SK-N-SH treated with all-trans-retinoic acid at 6 μM for 48 hours (cell line): Measurements from ENCODE around the gene CCDC150.

ENCODE experiments used
- ATAC-seq: fragments of 200-7000 bp; cut with Tn5 transposase; 3 replicates; pipeline ENCODE4 v1.9.1; 2020; ENCODE audit warnings: mild to moderate bottlenecking, moderate library complexity
- ARNTL ChIP-seq: fragments of 450-650 bp; formaldehyde crosslinking; IDR thresholded peaks from 2 replicates; pipeline ENCODE4 v1.5.0; 2020; ENCODE audit warnings: low read depth, mild to moderate bottlenecking, moderate library complexity, borderline replicate concordance
- BACH2 ChIP-seq: fragments of 250-450 bp; sonication (Bioruptor Pico); IDR thresholded peaks from 2 replicates; pipeline ENCODE4 v1.9.0; 2021; ENCODE audit warnings: mild to moderate bottlenecking, borderline replicate concordance
- CSDC2 ChIP-seq: fragments of 250-450 bp; sonication (Bioruptor Pico); IDR thresholded peaks from 2 replicates; pipeline ENCODE4 v1.5.0; 2020; ENCODE audit warnings: mild to moderate bottlenecking, moderate library complexity
- ESRRG ChIP-seq: fragments of 250-450 bp; sonication (Bioruptor Pico); IDR thresholded peaks from 2 replicates; pipeline ENCODE4 v1.6.1; 2021; ENCODE audit warnings: mild to moderate bottlenecking
- ISL1 ChIP-seq: fragments of 250-450 bp; sonication (Bioruptor Pico); IDR thresholded peaks from 2 replicates; pipeline ENCODE4 v2.1.2; 2022; ENCODE audit warnings: mild to moderate bottlenecking, moderate library complexity
- OSR1 ChIP-seq: fragments of 250-450 bp; sonication (Bioruptor Pico); IDR thresholded peaks from 2 replicates; pipeline ENCODE4 v1.8.0; 2022; ENCODE audit warnings: moderate library complexity, mild to moderate bottlenecking, inconsistent platforms
- PPARA ChIP-seq: fragments of 250-450 bp; sonication (Bioruptor Pico); IDR thresholded peaks from 2 replicates; pipeline ENCODE4 v1.5.0; 2020; ENCODE audit warnings: mild to moderate bottlenecking, borderline replicate concordance
- RARB ChIP-seq: fragments of 250-450 bp; sonication (Bioruptor Pico); IDR thresholded peaks from 2 replicates; pipeline ENCODE4 v1.8.0; 2021; ENCODE audit warnings: mild to moderate bottlenecking, moderate library complexity
- SNAI2 ChIP-seq: fragments of 250-450 bp; sonication (Bioruptor Pico); IDR thresholded peaks from 2 replicates; pipeline ENCODE4 v1.5.0; 2020; ENCODE audit warnings: mild to moderate bottlenecking, moderate library complexity
- TCF4 ChIP-seq: fragments of 250-450 bp; sonication (Bioruptor Pico); IDR thresholded peaks from 2 replicates; pipeline ENCODE4 v1.8.0; 2021; ENCODE audit warnings: mild to moderate bottlenecking, moderate library complexity, borderline replicate concordance
- TOX ChIP-seq: fragments of 250-450 bp; sonication (Bioruptor Pico); IDR thresholded peaks from 2 replicates; pipeline ENCODE4 v1.8.0; 2021; ENCODE audit warnings: mild to moderate bottlenecking, moderate library complexity, borderline replicate concordance
- ZFP3 ChIP-seq: fragments of 250-450 bp; sonication (Bioruptor Pico); IDR thresholded peaks from 2 replicates; pipeline ENCODE4 v1.5.0; 2020; ENCODE audit warnings: mild to moderate bottlenecking, moderate library complexity
- ZFP30 ChIP-seq: fragments of 450-650 bp; formaldehyde crosslinking; IDR thresholded peaks from 2 replicates; pipeline ENCODE4 v1.5.0; 2022; ENCODE audit warnings: mild to moderate bottlenecking, moderate library complexity
- ZNF565 ChIP-seq: fragments of 450-650 bp; formaldehyde crosslinking; conservative IDR thresholded peaks from 2 replicates; pipeline ENCODE4 v1.5.0; 2020; ENCODE audit warnings: low read depth, mild to moderate bottlenecking, moderate library complexity
- ZNF70 ChIP-seq: fragments of 450-650 bp; formaldehyde crosslinking; IDR thresholded peaks from 2 replicates; pipeline ENCODE4 v1.5.0; 2020; ENCODE audit warnings: mild to moderate bottlenecking, moderate library complexity
- ZNF8 ChIP-seq: fragments of 450-650 bp; formaldehyde crosslinking; IDR thresholded peaks from 2 replicates; pipeline ENCODE4 v1.5.0; 2020; ENCODE audit warnings: mild to moderate bottlenecking, moderate library complexity
- TF ChIP-seq, protein P1 (sequence below): fragments of 250-450 bp; sonication (Bioruptor Pico); IDR thresholded peaks from 2 replicates; pipeline ENCODE4 v1.5.1; 2021; ENCODE audit warnings: mild to moderate bottlenecking, moderate library complexity
- TF ChIP-seq, protein P2 (sequence below): fragments of 250-450 bp; sonication (Bioruptor Pico); IDR thresholded peaks from 2 replicates; pipeline ENCODE4 v1.8.0; 2020; ENCODE audit warnings: mild to moderate bottlenecking, moderate library complexity, borderline replicate concordance
- TF ChIP-seq, protein P3 (sequence below): fragments of 250-450 bp; sonication (Bioruptor Pico); IDR thresholded peaks from 2 replicates; pipeline ENCODE4 v1.5.0; 2020; ENCODE audit warnings: mild to moderate bottlenecking, moderate library complexity
- TF ChIP-seq, protein P4 (sequence below): fragments of 250-450 bp; sonication (Bioruptor Pico); IDR thresholded peaks from 2 replicates; pipeline ENCODE4 v1.8.0; 2021; ENCODE audit warnings: low read depth, mild to moderate bottlenecking, moderate library complexity, borderline replicate concordance
- TF ChIP-seq, protein P5 (sequence below): fragments of 250-450 bp; sonication (Bioruptor Pico); IDR thresholded peaks from 2 replicates; pipeline ENCODE4 v1.5.1; 2020; ENCODE audit warnings: low read depth, mild to moderate bottlenecking, moderate library complexity

Gene CCDC150

DNA sequence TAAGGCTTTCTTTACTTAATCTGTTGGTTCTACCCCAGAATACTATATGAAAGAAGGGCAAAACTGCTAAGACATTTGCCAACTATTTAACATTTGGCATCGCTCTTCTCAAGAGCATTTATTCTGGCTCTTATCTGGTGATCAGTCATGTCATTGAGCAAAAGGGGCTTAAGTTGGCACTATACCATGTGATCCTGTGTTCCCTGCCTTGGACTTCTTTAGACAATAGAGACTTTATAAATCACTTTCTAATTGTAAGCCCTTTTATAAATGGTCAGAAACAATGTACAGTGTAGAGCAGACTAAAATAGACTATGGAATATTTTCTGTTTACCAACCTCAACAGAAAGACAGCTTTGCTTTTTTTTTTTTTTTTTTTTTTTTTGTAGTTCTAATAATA lies 107.9 kb downstream of the CCDC150 start:
- ATAC-seq = no peak
- TF ChIP-seq ZFP30 (no peak), ARNTL (CRISPR knock-in tag) (no peak), ZNF565 (CRISPR knock-in tag) (no peak)

DNA sequence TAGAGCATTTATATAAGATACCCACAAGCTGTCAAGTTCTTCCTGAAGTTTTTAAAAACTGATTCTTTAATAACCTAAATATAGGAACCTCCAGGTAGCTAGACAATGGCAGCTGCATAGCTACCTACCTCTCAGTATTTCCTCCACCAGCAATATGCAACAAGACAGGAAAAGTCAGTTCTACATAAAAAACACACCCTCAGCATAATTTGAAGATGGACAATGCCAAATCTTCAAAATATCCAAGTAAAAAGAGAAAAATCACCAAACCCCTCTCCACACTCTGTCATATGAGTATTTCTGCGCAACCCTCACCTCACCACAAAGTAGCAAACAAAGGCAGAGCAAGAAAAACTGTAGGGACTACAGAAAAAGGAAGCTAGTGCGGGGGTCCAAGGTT lies 108.6 kb downstream of the CCDC150 start:
- ATAC-seq = no peak
- TF ChIP-seq, protein P1, sequence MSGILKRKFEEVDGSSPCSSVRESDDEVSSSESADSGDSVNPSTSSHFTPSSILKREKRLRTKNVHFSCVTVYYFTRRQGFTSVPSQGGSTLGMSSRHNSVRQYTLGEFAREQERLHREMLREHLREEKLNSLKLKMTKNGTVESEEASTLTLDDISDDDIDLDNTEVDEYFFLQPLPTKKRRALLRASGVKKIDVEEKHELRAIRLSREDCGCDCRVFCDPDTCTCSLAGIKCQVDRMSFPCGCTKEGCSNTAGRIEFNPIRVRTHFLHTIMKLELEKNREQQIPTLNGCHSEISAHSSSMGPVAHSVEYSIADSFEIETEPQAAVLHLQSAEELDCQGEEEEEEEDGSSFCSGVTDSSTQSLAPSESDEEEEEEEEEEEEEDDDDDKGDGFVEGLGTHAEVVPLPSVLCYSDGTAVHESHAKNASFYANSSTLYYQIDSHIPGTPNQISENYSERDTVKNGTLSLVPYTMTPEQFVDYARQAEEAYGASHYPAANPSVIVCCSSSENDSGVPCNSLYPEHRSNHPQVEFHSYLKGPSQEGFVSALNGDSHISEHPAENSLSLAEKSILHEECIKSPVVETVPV (CRISPR knock-in tag) = no peak
- TF ChIP-seq, protein P2, sequence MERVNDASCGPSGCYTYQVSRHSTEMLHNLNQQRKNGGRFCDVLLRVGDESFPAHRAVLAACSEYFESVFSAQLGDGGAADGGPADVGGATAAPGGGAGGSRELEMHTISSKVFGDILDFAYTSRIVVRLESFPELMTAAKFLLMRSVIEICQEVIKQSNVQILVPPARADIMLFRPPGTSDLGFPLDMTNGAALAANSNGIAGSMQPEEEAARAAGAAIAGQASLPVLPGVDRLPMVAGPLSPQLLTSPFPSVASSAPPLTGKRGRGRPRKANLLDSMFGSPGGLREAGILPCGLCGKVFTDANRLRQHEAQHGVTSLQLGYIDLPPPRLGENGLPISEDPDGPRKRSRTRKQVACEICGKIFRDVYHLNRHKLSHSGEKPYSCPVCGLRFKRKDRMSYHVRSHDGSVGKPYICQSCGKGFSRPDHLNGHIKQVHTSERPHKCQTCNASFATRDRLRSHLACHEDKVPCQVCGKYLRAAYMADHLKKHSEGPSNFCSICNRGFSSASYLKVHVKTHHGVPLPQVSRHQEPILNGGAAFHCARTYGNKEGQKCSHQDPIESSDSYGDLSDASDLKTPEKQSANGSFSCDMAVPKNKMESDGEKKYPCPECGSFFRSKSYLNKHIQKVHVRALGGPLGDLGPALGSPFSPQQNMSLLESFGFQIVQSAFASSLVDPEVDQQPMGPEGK (CRISPR knock-in tag) = no peak
- no peak for TF ChIP-seq ZNF565 (CRISPR knock-in tag)
- no peak for TF ChIP-seq ESRRG
- TF ChIP-seq TOX (CRISPR knock-in tag) = no peak
- TF ChIP-seq ARNTL (CRISPR knock-in tag) = no peak
- no peak for TF ChIP-seq ZNF70 (CRISPR knock-in tag)
- TF ChIP-seq BACH2 (CRISPR knock-in tag) = no peak
- no peak for TF ChIP-seq ZFP30
- no peak for TF ChIP-seq CSDC2
- TF ChIP-seq, protein P3, sequence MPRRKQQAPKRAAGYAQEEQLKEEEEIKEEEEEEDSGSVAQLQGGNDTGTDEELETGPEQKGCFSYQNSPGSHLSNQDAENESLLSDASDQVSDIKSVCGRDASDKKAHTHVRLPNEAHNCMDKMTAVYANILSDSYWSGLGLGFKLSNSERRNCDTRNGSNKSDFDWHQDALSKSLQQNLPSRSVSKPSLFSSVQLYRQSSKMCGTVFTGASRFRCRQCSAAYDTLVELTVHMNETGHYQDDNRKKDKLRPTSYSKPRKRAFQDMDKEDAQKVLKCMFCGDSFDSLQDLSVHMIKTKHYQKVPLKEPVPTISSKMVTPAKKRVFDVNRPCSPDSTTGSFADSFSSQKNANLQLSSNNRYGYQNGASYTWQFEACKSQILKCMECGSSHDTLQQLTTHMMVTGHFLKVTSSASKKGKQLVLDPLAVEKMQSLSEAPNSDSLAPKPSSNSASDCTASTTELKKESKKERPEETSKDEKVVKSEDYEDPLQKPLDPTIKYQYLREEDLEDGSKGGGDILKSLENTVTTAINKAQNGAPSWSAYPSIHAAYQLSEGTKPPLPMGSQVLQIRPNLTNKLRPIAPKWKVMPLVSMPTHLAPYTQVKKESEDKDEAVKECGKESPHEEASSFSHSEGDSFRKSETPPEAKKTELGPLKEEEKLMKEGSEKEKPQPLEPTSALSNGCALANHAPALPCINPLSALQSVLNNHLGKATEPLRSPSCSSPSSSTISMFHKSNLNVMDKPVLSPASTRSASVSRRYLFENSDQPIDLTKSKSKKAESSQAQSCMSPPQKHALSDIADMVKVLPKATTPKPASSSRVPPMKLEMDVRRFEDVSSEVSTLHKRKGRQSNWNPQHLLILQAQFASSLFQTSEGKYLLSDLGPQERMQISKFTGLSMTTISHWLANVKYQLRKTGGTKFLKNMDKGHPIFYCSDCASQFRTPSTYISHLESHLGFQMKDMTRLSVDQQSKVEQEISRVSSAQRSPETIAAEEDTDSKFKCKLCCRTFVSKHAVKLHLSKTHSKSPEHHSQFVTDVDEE (CRISPR knock-in tag) = no peak
- no peak for TF ChIP-seq SNAI2
- no peak for TF ChIP-seq PPARA (CRISPR knock-in tag)
- TF ChIP-seq ISL1 (CRISPR knock-in tag) = no peak
- TF ChIP-seq, protein P4, sequence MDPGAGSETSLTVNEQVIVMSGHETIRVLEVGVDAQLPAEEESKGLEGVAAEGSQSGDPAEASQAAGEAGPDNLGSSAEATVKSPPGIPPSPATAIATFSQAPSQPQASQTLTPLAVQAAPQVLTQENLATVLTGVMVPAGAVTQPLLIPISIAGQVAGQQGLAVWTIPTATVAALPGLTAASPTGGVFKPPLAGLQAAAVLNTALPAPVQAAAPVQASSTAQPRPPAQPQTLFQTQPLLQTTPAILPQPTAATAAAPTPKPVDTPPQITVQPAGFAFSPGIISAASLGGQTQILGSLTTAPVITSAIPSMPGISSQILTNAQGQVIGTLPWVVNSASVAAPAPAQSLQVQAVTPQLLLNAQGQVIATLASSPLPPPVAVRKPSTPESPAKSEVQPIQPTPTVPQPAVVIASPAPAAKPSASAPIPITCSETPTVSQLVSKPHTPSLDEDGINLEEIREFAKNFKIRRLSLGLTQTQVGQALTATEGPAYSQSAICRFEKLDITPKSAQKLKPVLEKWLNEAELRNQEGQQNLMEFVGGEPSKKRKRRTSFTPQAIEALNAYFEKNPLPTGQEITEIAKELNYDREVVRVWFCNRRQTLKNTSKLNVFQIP = no peak
- no peak for TF ChIP-seq TCF4 (CRISPR knock-in tag)
- TF ChIP-seq ZFP3 (CRISPR knock-in tag) = no peak

DNA sequence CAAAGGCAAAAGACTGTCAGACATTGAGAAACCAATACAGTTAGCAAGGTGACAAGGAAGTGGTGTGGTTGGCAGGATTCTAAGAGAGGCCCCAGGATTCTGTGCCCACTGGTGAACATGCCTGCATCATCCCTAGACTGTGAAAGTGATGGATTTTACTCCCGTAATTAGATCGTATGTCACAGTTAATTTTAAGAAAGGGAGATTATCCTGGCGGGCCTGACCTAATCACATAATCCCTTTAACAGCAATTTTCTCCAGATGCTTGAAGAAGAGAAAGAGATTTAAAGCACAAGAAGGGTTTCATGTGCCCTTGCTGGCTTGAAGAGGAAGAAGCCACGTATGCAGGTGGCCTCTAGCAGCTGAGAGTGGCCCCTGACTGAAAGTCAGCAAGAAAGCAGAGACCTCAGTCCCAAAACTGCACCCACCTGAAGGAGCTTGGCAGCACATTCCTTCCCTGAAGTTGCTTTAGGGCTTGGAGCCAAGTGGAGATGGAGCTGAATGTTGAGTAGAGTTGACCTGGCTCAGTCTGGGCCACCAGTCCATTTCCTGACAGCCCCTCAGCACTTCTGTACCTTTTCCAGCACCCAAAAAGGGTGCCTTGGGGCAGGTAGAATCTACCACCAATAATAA lies 110.9 kb downstream of the CCDC150 start:
- no peak for ATAC-seq
- no peak for TF ChIP-seq ZNF8 (CRISPR knock-in tag)
- TF ChIP-seq SNAI2 = no peak
- TF ChIP-seq, protein P1 (CRISPR knock-in tag) = no peak
- no peak for TF ChIP-seq ZNF565 (CRISPR knock-in tag)
- no peak for TF ChIP-seq ESRRG
- TF ChIP-seq, protein P5, sequence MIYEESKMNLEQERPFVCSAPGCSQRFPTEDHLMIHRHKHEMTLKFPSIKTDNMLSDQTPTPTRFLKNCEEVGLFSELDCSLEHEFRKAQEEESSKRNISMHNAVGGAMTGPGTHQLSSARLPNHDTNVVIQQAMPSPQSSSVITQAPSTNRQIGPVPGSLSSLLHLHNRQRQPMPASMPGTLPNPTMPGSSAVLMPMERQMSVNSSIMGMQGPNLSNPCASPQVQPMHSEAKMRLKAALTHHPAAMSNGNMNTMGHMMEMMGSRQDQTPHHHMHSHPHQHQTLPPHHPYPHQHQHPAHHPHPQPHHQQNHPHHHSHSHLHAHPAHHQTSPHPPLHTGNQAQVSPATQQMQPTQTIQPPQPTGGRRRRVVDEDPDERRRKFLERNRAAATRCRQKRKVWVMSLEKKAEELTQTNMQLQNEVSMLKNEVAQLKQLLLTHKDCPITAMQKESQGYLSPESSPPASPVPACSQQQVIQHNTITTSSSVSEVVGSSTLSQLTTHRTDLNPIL (CRISPR knock-in tag) = no peak
- no peak for TF ChIP-seq ZNF70 (CRISPR knock-in tag)
- TF ChIP-seq, protein P4 = no peak
- TF ChIP-seq RARB (CRISPR knock-in tag) = no peak
- TF ChIP-seq, protein P2 (CRISPR knock-in tag) = no peak
- no peak for TF ChIP-seq OSR1 (CRISPR knock-in tag)
- no peak for TF ChIP-seq ZFP3 (CRISPR knock-in tag)
- no peak for TF ChIP-seq BACH2 (CRISPR knock-in tag)
